IMR-90 (cell line): ENCODE measurements around the gene UBE2L3. TPM values are rescaled to one million over a fixed set of nuclear protein-coding genes. Genes with fewer than 3 reads are reported as not detected.

Experiments
- ATAC-seq: fragments of 200-7000 bp; cut with Tn5 transposase; 2 replicates; pipeline ENCODE4 v1.9.1; 2020; ENCODE audit warnings: low read depth, mild to moderate bottlenecking, moderate library complexity
- BruUV-seq: library from RNA; stranded (reverse); fragments of 400-500 nt; replicated peaks from 2 replicates; lab custom pipeline; 2021; lab: Mats Ljungman, UMichigan
- CTCF ChIA-PET: fragments of 300-600 bp; formaldehyde crosslinking; extraction: SDS; loops from one replicate; lab custom pipeline; 2021; ENCODE audit warnings: antibody characterized with exemption; lab: Yijun Ruan, JAX
- POLR2A ChIA-PET: fragments of 300-600 bp; sonication (Branson Sonifier 250); formaldehyde crosslinking; loops from one replicate; lab custom pipeline; 2022; ENCODE audit warnings: antibody characterized with exemption; ENCODE audit not compliant: unreplicated experiment; lab: Charles Lee
- DNase-seq: peaks from one replicate; pipeline ENCODE4 v3.0.0; 2013
- H2AFZ ChIP-seq: replicated peaks from 2 replicates; pipeline ENCODE3; 2013; ENCODE audit warnings: low read length, mild to moderate bottlenecking; ENCODE audit not compliant: poor library complexity
- H2AK5ac ChIP-seq: 2 replicates; pipeline ENCODE4 v1.6.1; 2013; ENCODE audit warnings: low read depth, low read length, inconsistent platforms
- H2AK9ac ChIP-seq: replicated peaks from 2 replicates; pipeline ENCODE3; 2013; ENCODE audit warnings: mild to moderate bottlenecking, low read depth, low read length, moderate library complexity; ENCODE audit not compliant: poor library complexity
- H2BK120ac ChIP-seq: 2 replicates; pipeline ENCODE4 v1.6.1; 2013; ENCODE audit warnings: low read depth, low read length, inconsistent platforms
- H2BK15ac ChIP-seq: 3 replicates; pipeline ENCODE4 v1.6.1; 2013; ENCODE audit warnings: low read depth, low read length, inconsistent platforms
- H2BK20ac ChIP-seq: 2 replicates; pipeline ENCODE4 v1.6.1; 2013; ENCODE audit warnings: low read depth, mild to moderate bottlenecking, inconsistent platforms, low read length, moderate library complexity
- H2BK5ac ChIP-seq: 2 replicates; pipeline ENCODE4 v1.6.1; 2013; ENCODE audit warnings: mild to moderate bottlenecking, low read depth, low read length, inconsistent platforms; ENCODE audit not compliant: poor library complexity, severe bottlenecking
- H3K14ac ChIP-seq: replicated peaks from 2 replicates; pipeline ENCODE4 v1.6.1; 2013; ENCODE audit warnings: low read depth, low read length, inconsistent platforms
- H3K18ac ChIP-seq: 2 replicates; pipeline ENCODE4 v1.6.1; 2013; ENCODE audit warnings: low read depth, low read length, control low read depth
- H3K23ac ChIP-seq: 2 replicates; pipeline ENCODE4 v1.6.1; 2013; ENCODE audit warnings: low read depth, low read length, inconsistent platforms
- H3K27ac ChIP-seq: 2 replicates; pipeline ENCODE4 v1.5.1; 2013; ENCODE audit warnings: mild to moderate bottlenecking, control low read depth, low read length; ENCODE audit not compliant: insufficient read depth
- H3K27me3 ChIP-seq: 2 replicates; pipeline ENCODE4 v1.6.1; 2013; ENCODE audit warnings: low read length; ENCODE audit not compliant: control insufficient read depth, insufficient read depth
- H3K36me3 ChIP-seq: 2 replicates; pipeline ENCODE4 v1.6.1; 2013; ENCODE audit warnings: low read length, mixed read lengths; ENCODE audit not compliant: control insufficient read depth, insufficient read depth
- H3K4ac ChIP-seq: 2 replicates; pipeline ENCODE4 v1.6.1; 2013; ENCODE audit warnings: low read depth, low read length, inconsistent platforms
- H3K4me1 ChIP-seq: 2 replicates; pipeline ENCODE4 v1.6.1; 2013; ENCODE audit warnings: low read length, mixed read lengths; ENCODE audit not compliant: control insufficient read depth, insufficient read depth
- H3K4me2 ChIP-seq: 2 replicates; pipeline ENCODE4 v1.6.1; 2013; ENCODE audit warnings: low read depth, mild to moderate bottlenecking, control low read depth, low read length, moderate library complexity
- H3K4me3 ChIP-seq: 2 replicates; pipeline ENCODE4 v1.5.1; 2013; ENCODE audit warnings: low read depth, mild to moderate bottlenecking, control low read depth, low read length, moderate library complexity; ENCODE audit not compliant: insufficient read depth
- H3K56ac ChIP-seq: 2 replicates; pipeline ENCODE4 v1.6.1; 2013; ENCODE audit warnings: low read length, inconsistent platforms; ENCODE audit not compliant: insufficient read depth; ENCODE audit errors: extremely low read depth
- H3K79me1 ChIP-seq, 2 experiments: 2 replicates each; pipeline ENCODE4 v1.6.1; 2013; ENCODE audit warnings: low read length in 2 of 2, inconsistent platforms in 1 of 2, low read depth in 1 of 2
- H3K9ac ChIP-seq: 2 replicates; pipeline ENCODE4 v1.6.1; 2013; ENCODE audit warnings: low read depth, low read length, control low read depth
- H3K9me1 ChIP-seq: 2 replicates; pipeline ENCODE4 v1.6.1; 2013; ENCODE audit warnings: low read length, inconsistent platforms; ENCODE audit not compliant: insufficient read depth
- H3K9me3 ChIP-seq: 2 replicates; pipeline ENCODE4 v1.6.1; 2013; ENCODE audit warnings: low read length; ENCODE audit not compliant: control insufficient read depth, insufficient read depth
- H4K20me1 ChIP-seq: 2 replicates; pipeline ENCODE4 v1.6.1; 2013; ENCODE audit warnings: low read length, inconsistent platforms; ENCODE audit not compliant: insufficient read depth
- H4K5ac ChIP-seq: 2 replicates; pipeline ENCODE4 v1.6.1; 2013; ENCODE audit warnings: mild to moderate bottlenecking, low read depth, low read length, control low read depth
- H4K8ac ChIP-seq, 2 experiments: 2 replicates each; pipeline ENCODE4 v1.6.1; 2013; ENCODE audit warnings: low read depth in 2 of 2, low read length in 2 of 2, control low read depth in 1 of 2, inconsistent platforms in 1 of 2
- H4K91ac ChIP-seq: 2 replicates; pipeline ENCODE4 v1.6.1; 2013; ENCODE audit warnings: low read depth, low read length, inconsistent platforms; ENCODE audit not compliant: insufficient read depth
- BHLHE40 ChIP-seq: fragments of 150-350 bp; IDR thresholded peaks from 2 replicates; pipeline ENCODE4 v1.6.1; 2016; ENCODE audit warnings: mild to moderate bottlenecking, low read depth, low read length
- ELK1 ChIP-seq: fragments of 150-350 bp; IDR thresholded peaks from 2 replicates; pipeline ENCODE4 v1.6.1; 2016; ENCODE audit warnings: low read depth, mild to moderate bottlenecking, low read length, moderate library complexity, borderline replicate concordance
- MAFK ChIP-seq: IDR thresholded peaks from 2 replicates; pipeline ENCODE4 v1.6.1; 2012; ENCODE audit warnings: low read depth, low read length, improper control_type of control experiment
- MAZ ChIP-seq: IDR thresholded peaks from 2 replicates; pipeline ENCODE4 v1.6.1; 2012; ENCODE audit warnings: low read depth, mild to moderate bottlenecking, low read length, improper control_type of control experiment, moderate library complexity, borderline replicate concordance
- POLR2A ChIP-seq: IDR thresholded peaks from 2 replicates; pipeline ENCODE4 v1.6.1; 2012; ENCODE audit warnings: mild to moderate bottlenecking, low read depth, low read length
- SMC3 ChIP-seq: fragments of 150-350 bp; IDR thresholded peaks from 2 replicates; pipeline ENCODE4 v1.6.1; 2016; ENCODE audit warnings: low read depth, mild to moderate bottlenecking, antibody characterized with exemption, low read length, moderate library complexity
- WGBS, 2 experiments: methylation state at CpG; one replicate each; pipeline versions ENCODE4 v1.1.5 to v1.1.7; 2013; ENCODE audit warnings: missing lambda C conversion rate in 2 of 2; ENCODE audit not compliant: insufficient read length in 1 of 2; ENCODE audit errors: extremely low coverage in 2 of 2; 5-methylcytosine and 5-hydroxymethylcytosine counted together
- dilution Hi-C: fragments of 300-500 bp; cut with HindIII; formaldehyde crosslinking; loops from one replicate; pipeline ENCODE4 v1.14.3; 2018; ENCODE audit warnings: low sequenced_read_pairs; ENCODE audit not compliant: unreplicated experiment
- in situ Hi-C: fragments of 300-500 bp; cut with MboI; formaldehyde crosslinking; loops from 3 replicates; pipeline ENCODE4 v1.14.3; 2019; ENCODE audit warnings: low sequenced_read_pairs, inconsistent platforms, mixed read lengths
- intact Hi-C: fragments of 100-400 bp; cut with micrococcal nuclease; formaldehyde crosslinking; loops from 2 replicates; pipeline ENCODE4 v1.10.0; 2022
- polyA plus RNA-seq, 3 experiments: library from polyadenylated mRNA; depleted of rRNA; stranded (reverse); fragments of >200 nt; gene quantifications; 2 replicates each; pipeline ENCODE4 v1.2.3, GENCODE V29; 2012; ENCODE audit warnings: low replicate concordance in 1 of 3
- total RNA-seq: library from RNA; depleted of rRNA; stranded (reverse); fragments of >200 nt; gene quantifications from 2 replicates; pipeline ENCODE4 v1.2.3, GENCODE V29; 2012

UBE2L3 gene
- total and polyA plus RNA-seq, 2 of the 4 experiments (the other 2 are of a cell fraction) = 29.0 to 72.9 TPM

- TF ChIP-seq BHLHE40 = no peak
Observed at GRCh38 chr22:21573750-21574494, 6.4 kb downstream of the UBE2L3 start (continued).

- ATAC-seq (no peak), DNase-seq (no peak)
- no peak overlapping the region for H3K4ac ChIP-seq
- H3K23ac ChIP-seq = no peak overlapping the region
- no peak overlapping the region for H3K18ac ChIP-seq
- 96% methylated on average over 3 of the region's 6 CpGs; no CpG with 5 or more reads in 1 of the 2 experiments for WGBS, 2 experiments
- in situ Hi-C loops (no loop called here), intact Hi-C loops (no loop called here), dilution Hi-C loops (no loop called here)
- no peak overlapping the region for H3K14ac ChIP-seq
- no peak overlapping the region for H3K4me3 ChIP-seq
- no peak overlapping the region for H4K8ac ChIP-seq
- no peak overlapping the region for H2AFZ ChIP-seq
- H3K4me2 ChIP-seq = no peak overlapping the region
- no peak overlapping the region for H2AK5ac ChIP-seq
- H3K27me3 ChIP-seq = no peaks in the 10 kb centered on the region
- no peak overlapping the region for H4K91ac ChIP-seq
- peaks cover 98% of the 10 kb centered on the region for H4K20me1 ChIP-seq
- no peak overlapping the region for H3K9ac ChIP-seq
- H3K9me3 ChIP-seq = no peaks in the 10 kb centered on the region
- no TSS peak for BruUV-seq
- peaks cover 0 to 37% of the 10 kb centered on the region in 2 experiments; a peak in 2 of 4 replicates for H3K79me1 ChIP-seq
- no peak overlapping the region for H2BK15ac ChIP-seq
- no peak overlapping the region for H4K5ac ChIP-seq
- H2BK5ac ChIP-seq = no peak overlapping the region
- peaks cover 21% of the 10 kb centered on the region for H3K9me1 ChIP-seq
- peaks cover 6% of the 10 kb centered on the region for H3K36me3 ChIP-seq
- ChIA-PET CTCF (interaction anchor here (0.6 kb wide), 1 partner anchor 29 kb away, joined by 3 read pairs; no protein-coding TSS in a partner anchor), POLR2A (no interaction called here)
- TF ChIP-seq SMC3 = no peak
- no peak for TF ChIP-seq ELK1
- TF ChIP-seq MAFK = no peak
- TF ChIP-seq POLR2A = no peak
- TF ChIP-seq MAZ = no peak
- no peak overlapping the region for H3K56ac ChIP-seq
- no peak overlapping the region for H2BK20ac ChIP-seq
- H3K27ac ChIP-seq = no peak overlapping the region; the same call in 1 of the 2 replicates
- H2BK120ac ChIP-seq = no peak overlapping the region
- H2AK9ac ChIP-seq = no peak overlapping the region
- H3K4me1 ChIP-seq = peaks cover 32% of the 10 kb centered on the region
Observed at GRCh38 chr22:21579474-21579851, 11.9 kb downstream of the UBE2L3 start.
